GM23338 (cell line): Measurements from ENCODE around the gene PLIN5.

Experiments used
- CREB1 ChIP-seq: fragments of 250-450 bp; sonication (Bioruptor Pico); IDR thresholded peaks from 2 replicates; pipeline ENCODE4 v1.5.0; 2020; ENCODE audit warnings: low read depth, mild to moderate bottlenecking, moderate library complexity
- EZH2 ChIP-seq: fragments of 200-600 bp; sonication (generic); IDR thresholded peaks from one replicate; pipeline ENCODE4 v1.8.0; 2017; ENCODE audit warnings: antibody characterized with exemption, mild to moderate bottlenecking, low read depth; ENCODE audit not compliant: unreplicated experiment
- EZH2phosphoT487 ChIP-seq: fragments of 200-600 bp; sonication (generic); IDR thresholded peaks from one replicate; pipeline ENCODE4 v1.8.1; 2018; ENCODE audit warnings: antibody characterized with exemption; ENCODE audit not compliant: unreplicated experiment
- JUNB ChIP-seq: IDR thresholded peaks from one replicate; pipeline ENCODE4 v1.6.1; 2016; ENCODE audit warnings: antibody characterized with exemption; ENCODE audit not compliant: unreplicated experiment
- POLR2AphosphoS5 ChIP-seq: IDR thresholded peaks from 2 replicates; pipeline ENCODE4 v1.6.1; 2016; ENCODE audit warnings: antibody characterized with exemption, low read depth
- ZNF331 ChIP-seq: fragments of 250-450 bp; sonication (Bioruptor Pico); IDR thresholded peaks from 2 replicates; pipeline ENCODE4 v1.5.0; 2020; ENCODE audit warnings: low read depth, mild to moderate bottlenecking, moderate library complexity
- TF ChIP-seq, protein P1 (sequence below), 2 experiments: fragments of 200-600 bp in 1 of 2; sonication (generic) in 1 of 2; conservative IDR thresholded peaks; 2 replicates each; pipeline versions ENCODE4 v1.5.1 to v1.6.1; 2016 to 2017; ENCODE audit warnings: antibody characterized with exemption in 2 of 2, low read depth in 2 of 2, mild to moderate bottlenecking in 2 of 2, moderate library complexity in 1 of 2
- TF ChIP-seq, protein P2 (sequence below): IDR thresholded peaks from 2 replicates; pipeline ENCODE4 v1.6.1; 2016; ENCODE audit warnings: antibody characterized with exemption
- TF ChIP-seq, protein P3 (sequence below): IDR thresholded peaks from one replicate; pipeline ENCODE4 v1.6.1; 2018; ENCODE audit warnings: antibody characterized with exemption; ENCODE audit not compliant: unreplicated experiment

DNA sequence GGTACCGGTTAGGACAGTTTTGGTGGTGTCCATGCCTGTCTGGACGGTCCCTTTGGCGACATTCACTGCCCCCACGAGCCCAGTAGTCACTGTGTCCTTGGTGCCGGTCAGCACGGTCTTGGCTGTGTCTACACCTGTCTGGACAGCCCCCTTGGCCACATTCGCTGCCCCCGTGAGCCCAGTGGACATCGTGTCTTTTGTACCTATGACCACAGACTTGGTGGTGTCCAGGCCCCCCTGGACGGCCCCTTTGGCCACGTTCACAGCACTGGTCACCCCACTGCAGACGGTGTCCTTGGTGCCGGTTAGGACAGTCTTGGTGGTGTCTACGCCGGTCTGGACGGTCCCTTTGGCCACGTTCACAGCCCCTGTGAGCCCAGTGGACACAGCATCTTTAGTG lies 23.0 kb downstream of the PLIN5 start:
- TF ChIP-seq, protein P1, sequence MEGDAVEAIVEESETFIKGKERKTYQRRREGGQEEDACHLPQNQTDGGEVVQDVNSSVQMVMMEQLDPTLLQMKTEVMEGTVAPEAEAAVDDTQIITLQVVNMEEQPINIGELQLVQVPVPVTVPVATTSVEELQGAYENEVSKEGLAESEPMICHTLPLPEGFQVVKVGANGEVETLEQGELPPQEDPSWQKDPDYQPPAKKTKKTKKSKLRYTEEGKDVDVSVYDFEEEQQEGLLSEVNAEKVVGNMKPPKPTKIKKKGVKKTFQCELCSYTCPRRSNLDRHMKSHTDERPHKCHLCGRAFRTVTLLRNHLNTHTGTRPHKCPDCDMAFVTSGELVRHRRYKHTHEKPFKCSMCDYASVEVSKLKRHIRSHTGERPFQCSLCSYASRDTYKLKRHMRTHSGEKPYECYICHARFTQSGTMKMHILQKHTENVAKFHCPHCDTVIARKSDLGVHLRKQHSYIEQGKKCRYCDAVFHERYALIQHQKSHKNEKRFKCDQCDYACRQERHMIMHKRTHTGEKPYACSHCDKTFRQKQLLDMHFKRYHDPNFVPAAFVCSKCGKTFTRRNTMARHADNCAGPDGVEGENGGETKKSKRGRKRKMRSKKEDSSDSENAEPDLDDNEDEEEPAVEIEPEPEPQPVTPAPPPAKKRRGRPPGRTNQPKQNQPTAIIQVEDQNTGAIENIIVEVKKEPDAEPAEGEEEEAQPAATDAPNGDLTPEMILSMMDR (conservative IDR thresholded peaks at IDR 0.05; ENCODE audit: low read depth in 2 of 2): no peak
- no peak for TF ChIP-seq EZH2phosphoT487
- TF ChIP-seq POLR2AphosphoS5: no peak
- no peak for TF ChIP-seq EZH2
- TF ChIP-seq, protein P2, sequence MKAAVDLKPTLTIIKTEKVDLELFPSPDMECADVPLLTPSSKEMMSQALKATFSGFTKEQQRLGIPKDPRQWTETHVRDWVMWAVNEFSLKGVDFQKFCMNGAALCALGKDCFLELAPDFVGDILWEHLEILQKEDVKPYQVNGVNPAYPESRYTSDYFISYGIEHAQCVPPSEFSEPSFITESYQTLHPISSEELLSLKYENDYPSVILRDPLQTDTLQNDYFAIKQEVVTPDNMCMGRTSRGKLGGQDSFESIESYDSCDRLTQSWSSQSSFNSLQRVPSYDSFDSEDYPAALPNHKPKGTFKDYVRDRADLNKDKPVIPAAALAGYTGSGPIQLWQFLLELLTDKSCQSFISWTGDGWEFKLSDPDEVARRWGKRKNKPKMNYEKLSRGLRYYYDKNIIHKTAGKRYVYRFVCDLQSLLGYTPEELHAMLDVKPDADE: no peak
- no peak for TF ChIP-seq JUNB
- TF ChIP-seq CREB1 (CRISPR knock-in tag): no peak
- no peak for TF ChIP-seq ZNF331 (CRISPR knock-in tag)
- TF ChIP-seq, protein P3, sequence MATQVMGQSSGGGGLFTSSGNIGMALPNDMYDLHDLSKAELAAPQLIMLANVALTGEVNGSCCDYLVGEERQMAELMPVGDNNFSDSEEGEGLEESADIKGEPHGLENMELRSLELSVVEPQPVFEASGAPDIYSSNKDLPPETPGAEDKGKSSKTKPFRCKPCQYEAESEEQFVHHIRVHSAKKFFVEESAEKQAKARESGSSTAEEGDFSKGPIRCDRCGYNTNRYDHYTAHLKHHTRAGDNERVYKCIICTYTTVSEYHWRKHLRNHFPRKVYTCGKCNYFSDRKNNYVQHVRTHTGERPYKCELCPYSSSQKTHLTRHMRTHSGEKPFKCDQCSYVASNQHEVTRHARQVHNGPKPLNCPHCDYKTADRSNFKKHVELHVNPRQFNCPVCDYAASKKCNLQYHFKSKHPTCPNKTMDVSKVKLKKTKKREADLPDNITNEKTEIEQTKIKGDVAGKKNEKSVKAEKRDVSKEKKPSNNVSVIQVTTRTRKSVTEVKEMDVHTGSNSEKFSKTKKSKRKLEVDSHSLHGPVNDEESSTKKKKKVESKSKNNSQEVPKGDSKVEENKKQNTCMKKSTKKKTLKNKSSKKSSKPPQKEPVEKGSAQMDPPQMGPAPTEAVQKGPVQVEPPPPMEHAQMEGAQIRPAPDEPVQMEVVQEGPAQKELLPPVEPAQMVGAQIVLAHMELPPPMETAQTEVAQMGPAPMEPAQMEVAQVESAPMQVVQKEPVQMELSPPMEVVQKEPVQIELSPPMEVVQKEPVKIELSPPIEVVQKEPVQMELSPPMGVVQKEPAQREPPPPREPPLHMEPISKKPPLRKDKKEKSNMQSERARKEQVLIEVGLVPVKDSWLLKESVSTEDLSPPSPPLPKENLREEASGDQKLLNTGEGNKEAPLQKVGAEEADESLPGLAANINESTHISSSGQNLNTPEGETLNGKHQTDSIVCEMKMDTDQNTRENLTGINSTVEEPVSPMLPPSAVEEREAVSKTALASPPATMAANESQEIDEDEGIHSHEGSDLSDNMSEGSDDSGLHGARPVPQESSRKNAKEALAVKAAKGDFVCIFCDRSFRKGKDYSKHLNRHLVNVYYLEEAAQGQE: no peak
